Osteoblast (primary cell): ENCODE results near the gene NMT2. TPM values are rescaled to one million over a fixed set of nuclear protein-coding genes. Genes with fewer than 3 reads are reported as not detected.

ENCODE experiments used
- DNase-seq: peaks from one replicate; pipeline ENCODE4 v3.0.0; 2011; ENCODE audit warnings: low spot score, mixed read lengths; ENCODE audit not compliant: insufficient read length; ENCODE audit errors: missing footprints
- H2AFZ ChIP-seq: 2 replicates; pipeline ENCODE4 v1.6.0; 2011; ENCODE audit warnings: mild to moderate bottlenecking, low read length
- H3K27ac ChIP-seq: 2 replicates; pipeline ENCODE4 v1.5.1; 2011; ENCODE audit warnings: mild to moderate bottlenecking, low read depth, low read length, moderate library complexity
- H3K27me3 ChIP-seq: 2 replicates; pipeline ENCODE4 v1.6.0; 2012; ENCODE audit warnings: mild to moderate bottlenecking, control low read depth, inconsistent platforms, low read length, moderate library complexity; ENCODE audit not compliant: insufficient read depth
- H3K36me3 ChIP-seq: 2 replicates; pipeline ENCODE4 v1.5.1; 2011; ENCODE audit warnings: mild to moderate bottlenecking, low read length, control low read depth, moderate library complexity; ENCODE audit not compliant: insufficient read depth
- H3K4me1 ChIP-seq: 2 replicates; pipeline ENCODE4 v1.5.1; 2011; ENCODE audit warnings: mild to moderate bottlenecking, low read length, control low read depth, moderate library complexity; ENCODE audit not compliant: insufficient read depth
- H3K4me2 ChIP-seq: 2 replicates; pipeline ENCODE4 v1.6.0; 2011; ENCODE audit warnings: mild to moderate bottlenecking, low read length; ENCODE audit not compliant: insufficient read depth
- H3K4me3 ChIP-seq: fragments of 200-600 bp; sonication (generic); 3 replicates; pipeline ENCODE4 v1.5.1; 2012; ENCODE audit warnings: mild to moderate bottlenecking, low read length, inconsistent platforms; ENCODE audit not compliant: insufficient read depth
- H3K79me2 ChIP-seq: 2 replicates; pipeline ENCODE4 v1.6.0; 2012; ENCODE audit warnings: mild to moderate bottlenecking, low read length, control low read depth, inconsistent platforms; ENCODE audit not compliant: insufficient read depth
- H3K9me3 ChIP-seq: 2 replicates; pipeline ENCODE4 v1.5.1; 2011; ENCODE audit warnings: low read depth, low read length, control low read depth
- H4K20me1 ChIP-seq: 2 replicates; pipeline ENCODE4 v1.6.0; 2012; ENCODE audit warnings: mild to moderate bottlenecking, low read length, control low read depth; ENCODE audit not compliant: insufficient read depth
- total RNA-seq: library from RNA; depleted of rRNA; stranded (reverse); fragments of >200 nt; gene quantifications from 2 replicates; pipeline ENCODE4 v1.2.3, GENCODE V29; 2012
- TF ChIP-seq, protein P1 (sequence below): IDR thresholded peaks from 2 replicates; pipeline ENCODE4 v1.5.1; 2011; ENCODE audit warnings: mild to moderate bottlenecking, low read depth, low read length, moderate library complexity; ENCODE audit errors: extremely low read depth

The NMT2 gene
- 43.8 and 61.0 TPM in 2 replicates for total RNA-seq

DNA sequence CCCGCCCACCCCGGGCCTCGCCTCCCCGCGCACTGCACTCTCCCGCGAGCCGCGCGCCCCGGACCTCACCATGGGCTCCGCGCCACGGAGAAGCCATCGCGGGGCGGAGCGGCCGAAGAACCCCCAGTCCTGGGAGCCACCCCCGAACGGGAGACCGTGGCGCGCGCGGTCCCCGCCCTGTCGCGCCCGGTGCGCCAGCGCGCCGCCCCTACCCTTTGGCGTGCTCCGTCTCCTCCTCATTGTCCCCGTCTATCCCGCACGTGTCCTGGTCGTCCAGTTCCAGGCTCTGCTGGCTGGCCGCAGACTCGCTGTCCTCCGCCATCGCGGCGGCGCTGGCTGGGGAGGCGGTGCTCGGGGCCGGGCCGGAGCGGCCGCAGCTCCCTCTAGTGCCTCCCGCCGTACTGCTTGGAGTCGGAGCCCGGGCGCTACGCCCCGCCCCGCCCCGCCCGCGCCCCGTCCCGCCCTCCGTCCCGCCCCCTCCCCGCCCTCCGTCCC lies at the start of gene NMT2:
Gene NMT2 (minus strand): TSS at position 403 of the 495 bp plus-strand sequence. CDS start 81 bp downstream, at position 322.
- Histone ChIP-seq H4K20me1 (peaks cover 21% of the 10 kb centered on the region), H3K4me1 (peaks cover 38% of the 10 kb centered on the region), H3K36me3 (no peaks in the 10 kb centered on the region), H3K4me3 (peak within 1 kb of the TSS; percentile 96), H3K4me2 (peak within 1 kb of the TSS; percentile 96), H3K9me3 (no peaks in the 10 kb centered on the region), H3K27ac (peak within 1 kb of the TSS; percentile 74), H3K27me3 (no peaks in the 10 kb centered on the region), H3K79me2 (peaks cover 50% of the 10 kb centered on the region), H2AFZ (peak within 1 kb of the TSS; percentile 81)
- TF ChIP-seq, protein P1, sequence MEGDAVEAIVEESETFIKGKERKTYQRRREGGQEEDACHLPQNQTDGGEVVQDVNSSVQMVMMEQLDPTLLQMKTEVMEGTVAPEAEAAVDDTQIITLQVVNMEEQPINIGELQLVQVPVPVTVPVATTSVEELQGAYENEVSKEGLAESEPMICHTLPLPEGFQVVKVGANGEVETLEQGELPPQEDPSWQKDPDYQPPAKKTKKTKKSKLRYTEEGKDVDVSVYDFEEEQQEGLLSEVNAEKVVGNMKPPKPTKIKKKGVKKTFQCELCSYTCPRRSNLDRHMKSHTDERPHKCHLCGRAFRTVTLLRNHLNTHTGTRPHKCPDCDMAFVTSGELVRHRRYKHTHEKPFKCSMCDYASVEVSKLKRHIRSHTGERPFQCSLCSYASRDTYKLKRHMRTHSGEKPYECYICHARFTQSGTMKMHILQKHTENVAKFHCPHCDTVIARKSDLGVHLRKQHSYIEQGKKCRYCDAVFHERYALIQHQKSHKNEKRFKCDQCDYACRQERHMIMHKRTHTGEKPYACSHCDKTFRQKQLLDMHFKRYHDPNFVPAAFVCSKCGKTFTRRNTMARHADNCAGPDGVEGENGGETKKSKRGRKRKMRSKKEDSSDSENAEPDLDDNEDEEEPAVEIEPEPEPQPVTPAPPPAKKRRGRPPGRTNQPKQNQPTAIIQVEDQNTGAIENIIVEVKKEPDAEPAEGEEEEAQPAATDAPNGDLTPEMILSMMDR, result peak; percentile 18
- peak; percentile 99 for DNase-seq

DNA sequence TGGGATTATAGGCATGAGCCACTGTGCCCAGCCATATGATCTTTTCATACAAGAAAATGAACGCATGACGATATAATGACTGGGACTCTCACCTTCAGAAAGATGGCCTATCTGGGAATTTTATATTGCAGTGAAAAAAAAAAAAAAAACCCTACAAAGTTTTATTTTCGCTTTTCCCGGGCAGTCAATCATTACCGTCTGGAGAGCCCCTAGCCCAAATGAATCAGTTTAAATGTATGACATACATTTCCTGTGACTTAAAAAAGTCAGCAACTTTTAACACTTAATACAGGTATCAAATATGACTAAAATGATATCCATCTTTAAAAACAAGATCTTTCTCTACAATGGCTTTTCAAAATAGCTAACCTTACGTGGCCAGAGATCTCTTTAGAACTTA lies 48.2 kb upstream of the NMT2 start:
- Histone ChIP-seq H3K4me3 (no peak overlapping the region), H4K20me1 (no peaks in the 10 kb centered on the region), H3K27ac (no peak overlapping the region), H3K27me3 (no peaks in the 10 kb centered on the region), H3K36me3 (peaks cover 25% of the 10 kb centered on the region), H3K4me1 (peaks cover 17% of the 10 kb centered on the region), H2AFZ (no peak overlapping the region), H3K4me2 (no peak overlapping the region), H3K79me2 (peaks cover 8% of the 10 kb centered on the region), H3K9me3 (no peaks in the 10 kb centered on the region)
- no peak for DNase-seq
- TF ChIP-seq, protein P1, result no peak

DNA sequence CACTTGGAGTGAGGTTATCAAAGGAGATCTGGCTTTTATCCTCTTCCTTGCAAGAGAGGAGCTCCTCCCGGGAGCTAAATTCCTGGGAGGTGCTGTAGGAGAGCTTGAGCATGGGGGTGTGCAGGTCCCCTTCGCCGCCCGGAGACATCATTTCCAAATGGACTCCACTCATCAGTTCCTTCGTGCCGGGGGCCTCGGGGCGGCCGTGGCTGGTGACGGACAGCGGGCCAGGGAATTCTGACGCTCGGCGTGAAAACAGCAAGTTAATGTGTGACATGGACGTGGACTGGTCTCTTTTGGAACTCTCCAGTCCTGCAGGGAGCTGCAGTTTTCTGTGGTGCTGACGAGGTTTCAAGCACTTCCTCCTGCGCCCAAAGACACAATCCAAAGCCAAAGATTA lies 45.7 kb upstream of the NMT2 start:
- no peaks in the 10 kb centered on the region for H4K20me1 ChIP-seq
- H3K4me1 ChIP-seq, result peaks cover 34% of the 10 kb centered on the region
- no peak overlapping the region for H2AFZ ChIP-seq
- H3K27ac ChIP-seq, result no peak overlapping the region
- H3K4me2 ChIP-seq, result no peak overlapping the region
- peaks cover 25% of the 10 kb centered on the region for H3K36me3 ChIP-seq
- no peak overlapping the region for H3K4me3 ChIP-seq
- peaks cover 16% of the 10 kb centered on the region for H3K79me2 ChIP-seq
- H3K9me3 ChIP-seq, result no peaks in the 10 kb centered on the region
- no peaks in the 10 kb centered on the region for H3K27me3 ChIP-seq
- DNase-seq, result no peak
- TF ChIP-seq, protein P1, result no peak

DNA sequence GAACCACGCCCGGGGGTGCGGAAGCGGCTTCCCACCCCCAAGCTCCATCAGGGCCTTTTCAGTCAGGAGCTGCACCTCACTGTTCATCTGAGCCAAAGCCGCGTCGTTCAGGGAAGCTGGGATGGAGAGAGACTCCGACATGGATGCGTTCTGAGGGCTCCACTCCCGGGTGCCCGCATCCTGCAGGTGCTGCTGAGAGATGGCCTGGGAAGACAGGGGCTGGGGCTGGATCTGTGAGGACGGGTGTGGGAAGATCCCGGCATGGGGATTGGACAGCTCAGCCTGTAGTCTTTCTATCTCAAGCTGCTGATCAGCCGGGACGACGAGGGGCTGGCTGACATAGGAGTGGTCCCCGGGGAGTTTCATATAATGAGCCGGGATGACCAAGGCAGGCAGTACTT lies 45.0 kb upstream of the NMT2 start:
- TF ChIP-seq, protein P1, result no peak
- H3K4me3 ChIP-seq, result no peak overlapping the region
- no peaks in the 10 kb centered on the region for H4K20me1 ChIP-seq
- DNase-seq, result no peak
- peaks cover 25% of the 10 kb centered on the region for H3K36me3 ChIP-seq
- H3K27me3 ChIP-seq, result no peaks in the 10 kb centered on the region
- peaks cover 27% of the 10 kb centered on the region for H3K4me1 ChIP-seq
- no peaks in the 10 kb centered on the region for H3K9me3 ChIP-seq
- H3K27ac ChIP-seq, result no peak overlapping the region
- no peak overlapping the region for H2AFZ ChIP-seq
- peaks cover 16% of the 10 kb centered on the region for H3K79me2 ChIP-seq
- H3K4me2 ChIP-seq, result no peak overlapping the region
